HCT116 (cell line): ENCODE results near the gene ADIPOR2. TPM values are rescaled to one million over a fixed set of nuclear protein-coding genes. Genes with fewer than 3 reads are reported as not detected.
A peak's percentile ranks its signal among the peaks of the same experiment; 100 is the strongest.

ENCODE experiments used
- ATAC-seq: fragments of 200-7000 bp; cut with Tn5 transposase; 2 replicates; pipeline ENCODE4 v1.9.1; 2020; ENCODE audit warnings: mild to moderate bottlenecking, moderate library complexity
- BruUV-seq: library from RNA; stranded (reverse); fragments of 400-500 nt; replicated peaks from 2 replicates; lab custom pipeline; 2021; lab: Mats Ljungman, UMichigan
- CTCF ChIA-PET: fragments of 300-600 bp; sonication (Branson Sonifier 250); formaldehyde crosslinking; loops from one replicate; lab custom pipeline; 2021; ENCODE audit warnings: antibody characterized with exemption; lab: Charles Lee
- POLR2A ChIA-PET: fragments of 300-600, 350-600 bp; sonication (Branson Sonifier 250); formaldehyde crosslinking; loops from one replicate; lab custom pipeline; 2021; ENCODE audit warnings: antibody characterized with exemption; lab: Charles Lee
- RAD21 ChIA-PET, 2 experiments: fragments of 300-600 bp; sonication (Branson Sonifier 250); formaldehyde crosslinking; loops; one replicate each; lab custom pipeline; 2023; ENCODE audit warnings: low total read pairs in 2 of 2; ENCODE audit not compliant: uncharacterized antibody in 2 of 2, unreplicated experiment in 2 of 2, low non-redundant PET in 1 of 2; lab: Charles Lee
- DNase-seq: peaks from one replicate; pipeline ENCODE4 v3.0.0-alpha.2; 2010; ENCODE audit warnings: low read depth, low spot score
- H2AFZ ChIP-seq: fragments of 200-600 bp; shearing (Covaris generic), sonication (generic); 2 replicates; pipeline ENCODE4 v1.6.1; 2017; ENCODE audit warnings: low read depth, mixed run types, mixed read lengths, antibody characterized with exemption, low read length; ENCODE audit not compliant: poor library complexity, severe bottlenecking
- H3K27ac ChIP-seq: 2 replicates; pipeline ENCODE4 v1.5.1; 2012; ENCODE audit warnings: low read depth, low read length
- H3K27me3 ChIP-seq: fragments of 200-600 bp; sonication (generic); 2 replicates; pipeline ENCODE4 v1.6.1; 2016; ENCODE audit warnings: mixed run types, low read length, mixed read lengths; ENCODE audit not compliant: insufficient read depth
- H3K36me3 ChIP-seq, 2 experiments: fragments of 200-500 bp in 1 of 2; fragments of 200-600 bp in 1 of 2; sonication (Bioruptor generic) in 1 of 2; sonication (generic) in 1 of 2; 2 replicates each; pipeline versions ENCODE4 v1.5.1 to v1.6.1; 2014 to 2016; ENCODE audit warnings: low read length in 2 of 2, inconsistent platforms in 1 of 2, mixed read lengths in 1 of 2, mixed run types in 1 of 2; ENCODE audit not compliant: insufficient read depth in 2 of 2, control insufficient read depth in 1 of 2
- H3K4me1 ChIP-seq, 2 experiments: fragments of 200-600 bp in 1 of 2; sonication (generic) in 1 of 2; 2 replicates each; pipeline versions ENCODE4 v1.5.1 to v1.6.1; 2012 to 2017; ENCODE audit warnings: low read length in 2 of 2, inconsistent platforms in 1 of 2, mild to moderate bottlenecking in 1 of 2, mixed read lengths in 1 of 2, mixed run types in 1 of 2, moderate library complexity in 1 of 2; ENCODE audit not compliant: insufficient read depth in 2 of 2, control insufficient read depth in 1 of 2
- H3K4me2 ChIP-seq: fragments of 200-600 bp; sonication (generic); 2 replicates; pipeline ENCODE4 v1.6.1; 2017; ENCODE audit warnings: mixed run types, low read length, mixed read lengths
- H3K4me3 ChIP-seq, 2 experiments: fragments of 200-600 bp in 1 of 2; sonication (generic) in 1 of 2; replicated peaks in 1 of 2; 2 replicates each; pipeline ENCODE4 v1.5.1; 2011 to 2016; ENCODE audit warnings: low read length in 2 of 2, control low read depth in 1 of 2, low read depth in 1 of 2, mild to moderate bottlenecking in 1 of 2, mixed read lengths in 1 of 2, mixed run types in 1 of 2
- H3K79me2 ChIP-seq: fragments of 200-600 bp; sonication (generic); 2 replicates; pipeline ENCODE4 v1.6.1; 2017; ENCODE audit warnings: mild to moderate bottlenecking, mixed run types, low read length, moderate library complexity, mixed read lengths; ENCODE audit not compliant: insufficient read depth
- H3K9ac ChIP-seq: fragments of 200-600 bp; sonication (generic); 2 replicates; pipeline ENCODE4 v1.6.1; 2016; ENCODE audit warnings: low read length, mixed read lengths
- H3K9me2 ChIP-seq: fragments of 200-600 bp; sonication (generic), shearing (Covaris generic); 2 replicates; pipeline ENCODE4 v1.6.1; 2017; ENCODE audit warnings: mixed run types, mild to moderate bottlenecking, moderate library complexity; ENCODE audit not compliant: insufficient read depth
- H3K9me3 ChIP-seq, 2 experiments: fragments of 200-500 bp in 1 of 2; fragments of 200-600 bp in 1 of 2; sonication (Bioruptor generic) in 1 of 2; sonication (generic) in 1 of 2; 2 replicates each; pipeline ENCODE4 v1.6.1; 2014 to 2017; ENCODE audit warnings: low read length in 2 of 2, mixed read lengths in 2 of 2, inconsistent platforms in 1 of 2, low read depth in 1 of 2, mild to moderate bottlenecking in 1 of 2, mixed run types in 1 of 2, moderate library complexity in 1 of 2; ENCODE audit not compliant: control insufficient read depth in 1 of 2, insufficient read depth in 1 of 2
- H4K20me1 ChIP-seq: fragments of 200-600 bp; sonication (generic), shearing (Covaris generic); 2 replicates; pipeline ENCODE4 v1.6.1; 2017; ENCODE audit warnings: mixed run types, mild to moderate bottlenecking, moderate library complexity; ENCODE audit not compliant: insufficient read depth
- EGR1 ChIP-seq: IDR thresholded peaks from 2 replicates; pipeline ENCODE4 v1.6.1; 2012; ENCODE audit warnings: low read depth
- ELF1 ChIP-seq: IDR thresholded peaks from 2 replicates; pipeline ENCODE4 v1.6.1; 2012; ENCODE audit warnings: low read depth, borderline replicate concordance
- FOSL1 ChIP-seq: IDR thresholded peaks from 2 replicates; pipeline ENCODE4 v1.6.1; 2012; ENCODE audit warnings: low read depth
- POLR2A ChIP-seq: IDR thresholded peaks from 2 replicates; pipeline ENCODE4 v1.7.0; 2011; ENCODE audit warnings: borderline replicate concordance; ENCODE audit not compliant: insufficient read depth, insufficient read length; ENCODE audit errors: extremely low read depth
- REST ChIP-seq: IDR thresholded peaks from 2 replicates; pipeline ENCODE4 v1.6.1; 2012; ENCODE audit warnings: low read depth
- SP1 ChIP-seq: IDR thresholded peaks from 2 replicates; pipeline ENCODE4 v1.6.1; 2012; ENCODE audit warnings: low read depth
- SRF ChIP-seq: IDR thresholded peaks from 2 replicates; pipeline ENCODE4 v1.6.1; 2012; ENCODE audit warnings: low read depth
- ZBTB33 ChIP-seq: IDR thresholded peaks from 2 replicates; pipeline ENCODE4 v1.6.1; 2011; ENCODE audit warnings: mild to moderate bottlenecking, low read length, moderate library complexity; ENCODE audit not compliant: insufficient replicate concordance; ENCODE audit errors: extremely low read depth
- ZNF274 ChIP-seq: fragments of 200-500 bp; sonication (Bioruptor generic); IDR thresholded peaks from 2 replicates; pipeline ENCODE4 v1.6.1; 2014; ENCODE audit warnings: mild to moderate bottlenecking, low read depth, low read length, inconsistent platforms
- intact Hi-C: fragments of 100-400 bp; cut with micrococcal nuclease; formaldehyde crosslinking; loops from 2 replicates; pipeline ENCODE4 v1.10.0; 2022
- total RNA-seq: library from RNA; stranded (reverse); gene quantifications from one replicate; pipeline ENCODE4 v1.2.1, GENCODE V29; 2021; ENCODE audit not compliant: unreplicated experiment

Gene ADIPOR2
- total RNA-seq, 1 experiment from 2014 or later = 69.9 TPM

GRCh38 chr12:1691123-1692007, 495 bp downstream of the ADIPOR2 start:
- H3K4me2 ChIP-seq = peak overlapping the region; percentile 90
- H3K9me3 ChIP-seq = no peaks in the 10 kb centered on the region
- CTCF ChIA-PET = interaction anchor here (0.9 to 1.1 kb wide), 2 partner anchors 57 to 100 kb away, joined by 3 to 4 read pairs; no protein-coding TSS in a partner anchor
- H3K36me3 ChIP-seq = no peaks in the 10 kb centered on the region; a peak in 1 of 4 replicates
- intact Hi-C loops = loop anchor here (2.0 kb wide), 1 partner anchor 29 kb away; no protein-coding TSS in a partner anchor
- ATAC-seq (peak; percentile 59), DNase-seq (no peak)
- no peaks in the 10 kb centered on the region for H3K27me3 ChIP-seq
- TF ChIP-seq ELF1 (no peak), POLR2A (no peak), FOSL1 (no peak), EGR1 (no peak), SRF (no peak), ZBTB33 (no peak), REST (no peak), SP1 (no peak), ZNF274 (no peak)
- TF ChIP-seq, all 23 proteins: peak for 0
- BruUV-seq = no TSS peak
- peak overlapping the region; percentile 81 for H3K27ac ChIP-seq
- ChIA-PET RAD21 (no interaction called here), POLR2A (interaction anchor here (0.5 to 1.6 kb wide), 8 partner anchors 9 to 73 kb away, joined by 3 to 9 read pairs (median 3); no protein-coding TSS in a partner anchor)
- H3K4me1 ChIP-seq = peaks cover 12 to 15% of the 10 kb centered on the region in 2 experiments
- H3K4me3 ChIP-seq = peak overlapping the region; percentile 80 to 83
- peaks cover 52% of the 10 kb centered on the region for H3K79me2 ChIP-seq
- H2AFZ ChIP-seq = no peak overlapping the region
- H3K9ac ChIP-seq = peak overlapping the region; percentile 92
- no peaks in the 10 kb centered on the region for H3K9me2 ChIP-seq
- H4K20me1 ChIP-seq = 0 out of 2 replicates have a peak, but pooled peaks cover 5% of the 10 kb centered on the region
